GM21526 (cell line): ENCODE results near the gene RNF212.

Source experiments
- ATAC-seq: cut with Tn5 transposase; IDR thresholded peaks from one replicate; pipeline ENCODE4 v1.9.1; 2021; ENCODE audit warnings: moderate library complexity; ENCODE audit not compliant: unreplicated experiment, low FRiP score

Gene RNF212

GRCh38 chr4:1092026-1092982 is 21.1 kb downstream of the RNF212 start:
- no peak for ATAC-seq

- no peak for ATAC-seq
Measured at GRCh38 chr4:1091561-1091995, 21.8 kb downstream of the RNF212 start.

GRCh38 chr4:1090465-1091440 is 22.6 kb downstream of the RNF212 start:
- ATAC-seq: no peak

- no peak for ATAC-seq
Measured at GRCh38 chr4:1090036-1090435, 23.3 kb downstream of the RNF212 start.

GRCh38 chr4:1087371-1087770 is 26.0 kb downstream of the RNF212 start:
- no peak for ATAC-seq

GRCh38 chr4:1086011-1086410 is 27.4 kb downstream of the RNF212 start:
- no peak for ATAC-seq

- no peak for ATAC-seq
Measured at GRCh38 chr4:1085404-1085799, 28.0 kb downstream of the RNF212 start.

- no peak for ATAC-seq
Measured at GRCh38 chr4:1084796-1085403, 28.5 kb downstream of the RNF212 start.

- ATAC-seq: no peak
Measured at GRCh38 chr4:1084394-1084793, 29.0 kb downstream of the RNF212 start.

GRCh38 chr4:1082215-1083182 is 30.9 kb downstream of the RNF212 start:
- ATAC-seq: no peak

GRCh38 chr4:1081689-1082040 is 31.7 kb downstream of the RNF212 start:
- no peak for ATAC-seq

- no peak for ATAC-seq
Measured at GRCh38 chr4:1080961-1081688, 32.2 kb downstream of the RNF212 start.

- no peak for ATAC-seq
Measured at GRCh38 chr4:1080432-1080831, 32.9 kb downstream of the RNF212 start.

GRCh38 chr4:1079711-1080265 is 33.6 kb downstream of the RNF212 start:
- ATAC-seq: no peak

GRCh38 chr4:1078490-1078889 is 34.9 kb downstream of the RNF212 start:
- no peak for ATAC-seq

GRCh38 chr4:1077711-1078477 is 35.5 kb downstream of the RNF212 start:
- no peak for ATAC-seq

- no peak for ATAC-seq
Measured at GRCh38 chr4:1075809-1076699, 37.3 kb downstream of the RNF212 start.
